HG02852 (cell line): ENCODE measurements around the gene EPHA8.

Experiments
- ATAC-seq: cut with Tn5 transposase; IDR thresholded peaks from one replicate; pipeline ENCODE4 v1.9.1; 2021; ENCODE audit warnings: mild to moderate bottlenecking, moderate library complexity; ENCODE audit not compliant: unreplicated experiment

The EPHA8 gene

DNA sequence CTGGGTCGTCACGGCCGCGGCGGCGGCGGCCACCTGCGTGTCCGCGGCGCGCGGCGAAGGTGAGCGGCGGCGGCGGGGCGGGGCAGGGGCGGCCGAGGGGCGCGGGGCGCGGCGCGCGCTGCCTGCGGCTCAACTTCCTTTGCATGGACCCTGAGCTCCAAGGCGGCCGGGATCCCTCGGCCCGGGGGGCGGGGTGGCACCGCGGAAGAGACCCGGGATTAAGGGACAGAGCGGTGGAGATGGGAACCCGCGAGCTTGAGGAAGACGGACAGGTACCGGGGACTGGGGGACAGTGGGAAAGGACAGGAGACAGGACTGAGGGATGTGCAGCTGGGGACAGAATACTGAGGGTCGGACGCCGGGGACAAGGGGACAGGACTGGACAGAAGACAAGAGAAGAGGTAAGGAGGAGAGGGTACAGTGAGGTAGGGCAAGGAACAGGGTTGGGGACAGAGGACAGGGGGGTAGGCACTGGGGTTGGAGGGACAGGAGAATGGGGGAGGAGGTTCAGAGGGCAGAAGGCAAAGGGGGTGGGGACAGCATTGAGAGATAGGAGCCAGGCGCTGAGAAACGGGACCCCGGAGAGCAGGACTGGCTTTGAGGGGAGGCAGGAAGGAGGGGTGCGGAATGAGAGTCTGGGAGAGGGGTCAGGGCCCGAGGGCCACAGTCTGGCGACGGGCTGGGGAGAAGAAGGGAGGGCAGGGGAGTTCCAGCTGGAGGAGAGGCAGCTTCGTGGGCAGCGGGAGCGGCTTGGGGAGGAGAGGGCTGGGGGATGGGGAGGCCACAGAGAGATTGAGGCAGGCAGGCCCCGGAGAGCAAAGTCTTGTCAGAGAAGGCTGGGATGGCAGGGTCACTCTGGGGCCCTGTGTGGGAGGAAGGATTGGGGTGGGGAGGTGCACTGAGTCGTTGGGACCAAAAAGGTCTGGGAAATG lies 648 bp downstream of the EPHA8 start:
- ATAC-seq = no peak

DNA sequence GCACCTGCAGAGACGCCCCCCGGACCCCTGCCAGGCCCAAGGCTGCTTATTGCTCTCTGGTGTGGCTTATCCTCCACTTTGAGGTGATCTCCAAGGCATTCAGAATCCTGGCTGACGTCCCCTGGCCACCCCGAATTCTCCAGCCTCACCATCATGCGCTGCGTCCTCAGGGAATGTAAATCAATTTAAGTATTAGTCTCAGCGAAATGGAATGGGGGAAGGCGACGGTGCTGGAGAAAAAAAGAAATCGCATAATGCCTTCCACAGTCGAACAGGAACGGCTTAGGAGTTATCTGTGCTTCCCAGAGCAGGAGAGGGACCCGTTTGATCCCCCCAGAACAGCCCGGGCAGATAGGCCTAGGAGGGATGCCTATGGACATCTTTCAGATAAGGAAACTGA lies 2.9 kb downstream of the EPHA8 start:
- no peak for ATAC-seq

DNA sequence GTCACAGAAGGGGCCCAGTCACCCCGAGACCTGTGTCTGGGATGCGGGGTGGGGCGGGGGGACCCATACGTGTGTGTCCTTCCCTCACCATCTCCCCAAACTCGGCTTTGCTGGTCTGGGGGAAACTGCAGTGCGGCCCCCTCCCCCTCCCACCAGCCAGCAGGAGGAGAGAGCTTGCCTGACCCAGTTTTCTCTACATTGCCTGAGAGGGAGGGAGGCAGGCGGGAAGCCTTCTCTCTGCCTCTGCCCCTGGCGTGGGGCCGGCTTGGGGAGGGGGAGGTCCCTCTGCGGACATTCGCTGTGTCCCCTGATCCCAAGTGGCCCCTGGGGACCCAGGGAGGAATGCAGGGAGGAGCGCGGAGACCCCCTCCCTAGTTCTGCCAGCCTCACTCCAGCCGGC lies 3.9 kb downstream of the EPHA8 start:
- ATAC-seq = no peak

- no peak for ATAC-seq
These were observed 4.7 kb downstream of the EPHA8 start for GRCh38 chr1:22567994-22568393.

DNA sequence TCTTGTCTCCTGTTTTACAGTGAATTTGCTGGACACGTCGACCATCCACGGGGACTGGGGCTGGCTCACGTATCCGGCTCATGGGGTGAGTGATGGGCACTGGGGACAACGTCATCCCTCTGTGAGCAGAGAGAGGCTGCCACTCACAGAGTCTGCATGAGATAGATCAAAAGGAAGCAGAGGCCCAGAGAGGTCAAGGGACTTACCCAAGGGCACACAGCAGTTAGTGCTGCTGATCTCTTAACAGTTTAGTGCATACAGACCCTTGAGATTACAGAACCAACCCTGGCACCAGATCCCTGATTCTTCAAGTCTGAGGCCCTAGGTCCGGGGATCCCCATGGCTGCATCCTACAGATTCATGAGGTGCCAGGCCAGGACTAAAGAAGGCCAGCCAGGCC lies 6.0 kb downstream of the EPHA8 start:
- no peak for ATAC-seq

DNA sequence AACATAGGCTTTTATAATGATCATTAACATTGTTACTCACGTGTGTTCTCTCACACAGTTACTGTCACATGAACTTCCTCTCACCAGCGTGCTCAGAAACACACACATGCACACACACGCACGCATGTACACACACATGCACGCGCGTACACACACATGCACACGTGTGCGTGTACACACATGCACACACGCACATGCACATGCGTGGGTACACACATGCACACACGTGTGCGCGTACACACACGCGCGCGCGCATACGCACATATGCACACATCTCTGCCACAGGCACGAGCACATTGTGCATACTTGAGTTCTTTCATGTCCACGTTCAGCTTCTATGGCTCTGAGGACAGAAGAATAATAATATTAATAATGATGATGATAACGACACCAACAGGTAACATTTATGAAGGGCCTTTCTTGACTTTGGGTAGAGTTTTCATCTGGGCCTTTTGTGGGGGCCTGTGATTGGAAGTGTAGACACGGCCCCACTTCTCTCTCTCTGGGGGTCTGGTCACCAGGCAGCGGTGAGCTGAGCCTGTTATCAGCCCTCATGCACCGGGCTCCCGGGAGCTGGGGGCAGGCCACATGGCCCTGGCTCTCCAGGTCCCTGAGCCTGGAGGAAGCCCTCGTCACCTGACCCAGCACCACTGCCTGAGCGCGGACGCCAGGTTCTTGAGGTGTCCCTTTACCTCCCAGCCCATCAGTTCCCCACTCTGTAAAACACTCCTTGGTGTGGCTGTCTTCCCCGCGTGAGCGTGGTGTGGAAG lies 7.0 kb downstream of the EPHA8 start:
- ATAC-seq = no peak

DNA sequence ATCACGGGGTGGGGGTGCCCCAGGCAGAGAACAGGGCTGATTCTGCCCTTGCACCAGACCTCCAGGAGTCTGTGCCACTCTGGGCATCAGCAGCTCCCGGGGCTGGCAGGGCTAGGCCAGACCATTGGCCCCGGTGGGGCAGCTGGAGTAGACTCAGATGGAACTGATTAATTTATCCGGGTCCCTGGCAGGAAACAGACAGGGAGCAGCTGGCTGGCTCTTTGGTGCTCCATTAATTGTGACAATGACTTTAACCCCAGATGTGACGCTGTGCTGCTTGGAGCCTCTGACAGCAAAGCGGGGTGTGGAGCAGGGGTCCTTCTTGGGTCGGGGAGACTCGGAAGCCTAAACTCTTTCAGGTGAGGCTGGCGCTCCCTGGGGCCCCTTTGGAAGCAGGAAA lies 9.5 kb downstream of the EPHA8 start:
- ATAC-seq = no peak

DNA sequence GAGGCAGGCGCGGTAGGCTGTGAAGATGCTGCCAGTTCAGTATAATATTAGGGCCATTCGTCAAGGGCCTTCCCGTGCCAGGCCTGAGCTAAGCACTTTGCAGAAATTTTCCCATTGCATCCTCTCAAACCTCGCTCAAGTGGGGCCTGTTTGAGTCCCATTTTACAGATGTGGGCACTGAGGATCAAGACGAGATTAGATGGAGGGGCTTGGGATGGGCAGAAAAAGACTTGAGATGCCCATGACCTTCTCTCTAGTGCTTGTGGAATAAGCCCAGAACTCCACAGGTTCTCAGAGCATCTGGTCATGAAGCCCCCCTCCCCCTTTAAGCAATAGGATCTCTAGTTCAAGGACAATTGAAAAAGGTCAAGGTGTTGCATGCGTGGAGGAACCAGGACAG lies 9.9 kb downstream of the EPHA8 start:
- no peak for ATAC-seq

GRCh38 chr1:22575532-22576149 lies 12.4 kb downstream of the EPHA8 start:
- ATAC-seq = no peak

DNA sequence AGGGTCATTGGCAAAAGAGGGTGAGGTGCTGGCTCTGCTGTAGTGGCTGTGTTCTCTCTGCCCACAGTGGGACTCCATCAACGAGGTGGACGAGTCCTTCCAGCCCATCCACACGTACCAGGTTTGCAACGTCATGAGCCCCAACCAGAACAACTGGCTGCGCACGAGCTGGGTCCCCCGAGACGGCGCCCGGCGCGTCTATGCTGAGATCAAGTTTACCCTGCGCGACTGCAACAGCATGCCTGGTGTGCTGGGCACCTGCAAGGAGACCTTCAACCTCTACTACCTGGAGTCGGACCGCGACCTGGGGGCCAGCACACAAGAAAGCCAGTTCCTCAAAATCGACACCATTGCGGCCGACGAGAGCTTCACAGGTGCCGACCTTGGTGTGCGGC lies 12.9 kb downstream of the EPHA8 start:
- no peak for ATAC-seq

DNA sequence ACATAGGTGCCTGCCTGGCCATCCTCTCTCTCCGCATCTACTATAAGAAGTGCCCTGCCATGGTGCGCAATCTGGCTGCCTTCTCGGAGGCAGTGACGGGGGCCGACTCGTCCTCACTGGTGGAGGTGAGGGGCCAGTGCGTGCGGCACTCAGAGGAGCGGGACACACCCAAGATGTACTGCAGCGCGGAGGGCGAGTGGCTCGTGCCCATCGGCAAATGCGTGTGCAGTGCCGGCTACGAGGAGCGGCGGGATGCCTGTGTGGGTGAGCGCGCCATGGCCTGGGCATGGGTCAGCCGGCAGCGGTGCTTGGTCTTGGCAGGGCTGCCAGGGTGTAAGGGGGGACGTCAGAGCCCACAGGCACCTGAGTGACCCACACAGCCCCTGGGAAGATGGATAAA lies 13.3 kb downstream of the EPHA8 start:
- ATAC-seq = no peak

GRCh38 chr1:22578732-22579361 lies 15.6 kb downstream of the EPHA8 start:
- no peak for ATAC-seq

DNA sequence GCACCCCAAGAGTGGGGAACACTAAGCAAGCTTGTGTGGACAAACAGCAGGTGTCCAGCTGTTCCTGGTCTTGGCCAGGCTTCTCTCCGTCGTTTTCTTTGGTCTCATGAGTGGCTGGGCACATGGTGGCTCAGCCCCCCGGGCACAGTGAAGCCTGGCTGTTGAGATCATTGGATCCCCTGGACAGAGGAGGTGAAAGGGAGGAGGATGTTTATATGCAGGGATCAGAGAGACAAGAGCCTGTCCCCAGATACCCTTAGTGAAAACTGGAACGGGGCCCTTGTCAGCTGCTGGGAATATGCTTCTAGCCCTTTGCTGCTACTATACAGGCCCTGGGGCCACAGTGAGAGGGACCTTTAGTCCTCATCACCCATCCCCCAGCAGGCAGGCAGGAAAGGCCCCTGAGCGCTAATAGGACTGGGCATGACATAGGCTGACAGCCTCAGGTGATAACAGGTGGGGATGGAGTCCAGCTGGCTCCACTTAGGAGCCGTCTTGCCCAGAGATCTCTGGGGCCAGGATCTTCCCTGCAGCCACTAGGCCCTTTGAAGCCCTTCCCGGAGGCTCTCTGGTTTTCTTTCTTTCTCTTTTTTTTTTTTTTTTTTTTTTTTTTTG lies 16.4 kb downstream of the EPHA8 start:
- no peak for ATAC-seq

- ATAC-seq = no peak
These were observed 19.7 kb downstream of the EPHA8 start for GRCh38 chr1:22582661-22583635.

DNA sequence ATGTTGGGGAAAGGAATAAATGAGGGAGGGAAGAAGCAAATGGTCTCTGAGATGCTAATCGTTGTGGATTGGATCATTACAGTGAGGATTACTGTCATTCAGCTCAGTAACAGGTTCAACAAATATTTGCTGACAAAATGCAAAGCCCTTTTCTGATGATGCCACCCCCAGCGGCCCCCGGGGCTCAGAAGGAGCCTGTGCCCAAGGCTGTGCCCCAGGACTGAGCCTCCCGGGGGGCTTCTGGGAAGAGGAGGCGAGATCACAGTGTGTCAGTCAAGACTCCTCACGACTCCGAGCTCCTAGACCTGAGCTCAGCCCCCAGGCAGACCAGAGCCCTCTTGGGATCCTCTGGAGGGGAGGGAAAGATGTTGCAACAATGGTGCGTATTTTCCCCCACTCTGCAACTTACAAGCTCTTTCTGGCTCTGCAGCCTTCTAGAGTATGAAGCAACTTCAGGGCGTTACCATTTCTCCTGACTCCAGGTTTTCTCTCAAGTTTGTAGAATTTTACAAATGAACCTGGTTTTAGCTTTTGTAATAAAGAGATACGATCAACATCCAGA lies 20.8 kb downstream of the EPHA8 start:
- ATAC-seq = no peak

GRCh38 chr1:22584970-22585369 lies 21.7 kb downstream of the EPHA8 start:
- no peak for ATAC-seq

GRCh38 chr1:22585471-22585870 lies 22.2 kb downstream of the EPHA8 start:
- no peak for ATAC-seq

DNA sequence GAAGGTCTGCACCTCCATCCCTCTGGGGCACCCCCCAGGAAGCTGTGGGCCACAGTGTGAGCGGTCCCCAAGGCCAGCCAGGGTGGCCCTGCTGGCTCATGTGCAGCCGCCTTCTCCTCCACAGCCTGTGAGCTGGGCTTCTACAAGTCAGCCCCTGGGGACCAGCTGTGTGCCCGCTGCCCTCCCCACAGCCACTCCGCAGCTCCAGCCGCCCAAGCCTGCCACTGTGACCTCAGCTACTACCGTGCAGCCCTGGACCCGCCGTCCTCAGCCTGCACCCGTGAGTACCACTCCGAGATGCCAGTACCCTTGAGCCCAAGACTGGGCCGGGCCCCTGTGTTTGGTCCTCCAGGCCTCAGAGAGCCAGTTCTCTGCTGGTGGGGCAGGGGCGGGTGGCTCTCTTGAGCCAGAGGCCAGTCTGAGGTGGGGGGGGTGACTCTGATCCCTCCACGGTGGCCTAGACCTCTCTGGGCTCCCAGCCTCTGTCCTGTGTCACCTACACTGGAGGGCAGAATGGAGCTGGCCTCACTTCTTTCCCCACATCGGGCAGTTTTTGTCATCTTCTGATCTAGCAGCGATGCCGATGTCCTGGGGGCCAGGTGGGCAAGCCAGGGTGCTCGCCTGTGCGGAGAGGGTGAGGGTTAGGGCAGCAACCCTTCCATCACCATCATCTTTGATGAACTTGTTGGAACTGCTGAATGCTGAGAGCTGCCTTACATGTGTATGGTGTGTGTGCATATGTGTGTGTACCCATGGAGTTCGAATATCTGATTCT lies 23.3 kb downstream of the EPHA8 start:
- no peak for ATAC-seq

DNA sequence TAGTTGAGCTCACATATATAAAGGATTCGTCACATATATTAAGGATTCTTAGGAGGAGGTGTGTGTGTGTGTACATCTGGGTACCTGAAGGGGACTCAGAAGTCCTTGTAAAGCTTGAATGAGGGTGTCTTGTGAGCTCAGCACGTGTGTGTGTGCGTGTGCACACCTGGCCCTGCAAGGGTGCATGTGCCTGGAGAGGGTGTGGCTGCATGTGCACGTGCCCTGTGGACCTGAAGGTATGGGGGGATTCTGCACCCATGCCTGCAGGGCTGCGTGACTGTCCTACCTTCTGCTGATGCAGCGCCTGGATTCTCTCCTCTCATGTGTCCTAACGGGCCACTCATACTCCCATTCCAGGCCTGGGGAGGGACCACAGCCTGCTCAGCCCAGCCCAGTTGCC lies 24.0 kb downstream of the EPHA8 start:
- no peak for ATAC-seq
